Astrocyte (in vitro differentiated cells and primary cell): ENCODE measurements around the gene WNT7A.

Experiments
- EZH2 ChIP-seq: IDR thresholded peaks from 2 replicates; pipeline ENCODE4 v1.6.1; 2012; ENCODE audit warnings: mild to moderate bottlenecking, low read length, inconsistent platforms; ENCODE audit not compliant: insufficient read depth
- TF ChIP-seq, protein P1 (sequence below): IDR thresholded peaks from 2 replicates; pipeline ENCODE4 v1.5.1; 2011; ENCODE audit warnings: low read depth, mild to moderate bottlenecking, inconsistent platforms, low read length, moderate library complexity; ENCODE audit not compliant: insufficient read depth

DNA sequence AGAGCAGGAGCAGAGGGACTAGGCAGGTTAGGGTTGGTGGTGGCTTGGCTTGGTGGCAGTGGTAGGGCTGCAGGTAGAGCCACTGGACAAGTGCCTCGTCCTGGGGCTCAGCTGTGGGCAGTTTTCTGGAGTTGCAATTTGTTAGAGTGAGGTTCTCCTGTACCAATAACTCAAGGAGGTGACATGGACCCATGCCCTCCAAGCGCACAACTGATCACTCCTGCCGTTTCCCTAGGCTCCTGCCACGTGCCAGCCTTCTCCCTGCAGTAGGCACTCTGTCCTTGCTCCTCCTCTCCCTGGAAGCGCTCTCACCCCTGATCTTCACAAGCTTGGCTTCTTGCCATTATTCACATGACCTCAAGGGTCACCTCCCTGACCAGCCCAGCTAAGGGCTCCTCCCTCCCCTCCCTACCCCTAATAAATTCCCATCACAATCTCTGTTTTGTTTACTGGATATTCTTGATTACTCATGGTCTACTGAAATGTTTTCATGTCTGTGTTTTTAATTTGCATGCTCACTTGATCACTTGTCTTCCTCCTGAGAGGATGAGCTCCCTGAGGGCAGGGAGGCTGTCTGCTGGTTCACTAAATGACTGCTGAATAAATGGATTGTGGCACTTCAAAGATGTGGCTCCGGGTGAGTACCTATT, 3.3 kb downstream of the WNT7A start:
- TF ChIP-seq, protein P1, sequence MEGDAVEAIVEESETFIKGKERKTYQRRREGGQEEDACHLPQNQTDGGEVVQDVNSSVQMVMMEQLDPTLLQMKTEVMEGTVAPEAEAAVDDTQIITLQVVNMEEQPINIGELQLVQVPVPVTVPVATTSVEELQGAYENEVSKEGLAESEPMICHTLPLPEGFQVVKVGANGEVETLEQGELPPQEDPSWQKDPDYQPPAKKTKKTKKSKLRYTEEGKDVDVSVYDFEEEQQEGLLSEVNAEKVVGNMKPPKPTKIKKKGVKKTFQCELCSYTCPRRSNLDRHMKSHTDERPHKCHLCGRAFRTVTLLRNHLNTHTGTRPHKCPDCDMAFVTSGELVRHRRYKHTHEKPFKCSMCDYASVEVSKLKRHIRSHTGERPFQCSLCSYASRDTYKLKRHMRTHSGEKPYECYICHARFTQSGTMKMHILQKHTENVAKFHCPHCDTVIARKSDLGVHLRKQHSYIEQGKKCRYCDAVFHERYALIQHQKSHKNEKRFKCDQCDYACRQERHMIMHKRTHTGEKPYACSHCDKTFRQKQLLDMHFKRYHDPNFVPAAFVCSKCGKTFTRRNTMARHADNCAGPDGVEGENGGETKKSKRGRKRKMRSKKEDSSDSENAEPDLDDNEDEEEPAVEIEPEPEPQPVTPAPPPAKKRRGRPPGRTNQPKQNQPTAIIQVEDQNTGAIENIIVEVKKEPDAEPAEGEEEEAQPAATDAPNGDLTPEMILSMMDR, result no peak
- TF ChIP-seq EZH2, result no peak
